GM12891 (cell line): ENCODE results near the gene THUMPD3.

Experiments
- DNase-seq: peaks from one replicate; pipeline ENCODE4 v3.0.0; 2011; ENCODE audit warnings: low spot score; ENCODE audit not compliant: insufficient read length
- FAIRE-seq: peaks from 2 replicates; lab custom pipeline; 2011; peaks lifted over from hg19 to GRCh38; lab: Jason Lieb, UNC
- PAX5 ChIP-seq: IDR thresholded peaks from 2 replicates; pipeline ENCODE4 v1.6.1; 2011; ENCODE audit warnings: low read length, moderate library complexity, mild to moderate bottlenecking; ENCODE audit not compliant: insufficient read depth, severe bottlenecking
- POLR2A ChIP-seq: IDR thresholded peaks from 2 replicates; pipeline ENCODE4 v1.6.1; 2011; ENCODE audit warnings: low read depth, low read length, control low read depth
- POLR2AphosphoS5 ChIP-seq: IDR thresholded peaks from 2 replicates; pipeline ENCODE4 v1.6.1; 2011; ENCODE audit warnings: low read depth, low read length, control low read depth
- POU2F2 ChIP-seq: IDR thresholded peaks from 2 replicates; pipeline ENCODE4 v1.6.1; 2011; ENCODE audit warnings: low read depth, mild to moderate bottlenecking, control low read depth, low read length, moderate library complexity
- SPI1 ChIP-seq: IDR thresholded peaks from 2 replicates; pipeline ENCODE4 v1.6.1; 2011; ENCODE audit warnings: low read depth, low read length, control low read depth
- TAF1 ChIP-seq: IDR thresholded peaks from 2 replicates; pipeline ENCODE4 v1.6.1; 2011; ENCODE audit warnings: low read depth, low read length, control low read depth

The THUMPD3 gene

GRCh38 chr3:9351709-9352126, 11.1 kb upstream of the THUMPD3 start:
- FAIRE-seq (no peak), DNase-seq (no peak)
- TF ChIP-seq POLR2AphosphoS5 = no peak
- no peak for TF ChIP-seq SPI1
- TF ChIP-seq POLR2A = no peak
- no peak for TF ChIP-seq POU2F2
- no peak for TF ChIP-seq TAF1
- no peak for TF ChIP-seq PAX5

- FAIRE-seq (peak; percentile 58), DNase-seq (peak; percentile 22)
- TF ChIP-seq SPI1 (no peak), TAF1 (no peak), POU2F2 (no peak), POLR2AphosphoS5 (no peak), POLR2A (no peak), PAX5 (no peak)
These were observed 9.7 kb upstream of the THUMPD3 start for GRCh38 chr3:9352917-9353752.

GRCh38 chr3:9361691-9362388, 1.0 kb upstream of the THUMPD3 start:
- no peak for TF ChIP-seq POLR2A
- no peak for TF ChIP-seq SPI1
- TF ChIP-seq PAX5 = no peak
- TF ChIP-seq POU2F2 = no peak
- TF ChIP-seq TAF1 = no peak
- no peak for TF ChIP-seq POLR2AphosphoS5
- FAIRE-seq = no peak
- DNase-seq = no peak

GRCh38 chr3:9369508-9369907, 6.7 kb downstream of the THUMPD3 start:
- FAIRE-seq (no peak), DNase-seq (no peak)
- no peak for TF ChIP-seq TAF1
- no peak for TF ChIP-seq POU2F2
- TF ChIP-seq PAX5 = no peak
- TF ChIP-seq POLR2A = no peak
- no peak for TF ChIP-seq POLR2AphosphoS5
- no peak for TF ChIP-seq SPI1

- TF ChIP-seq POU2F2 = no peak
- TF ChIP-seq POLR2AphosphoS5 = no peak
- TF ChIP-seq TAF1 = no peak
- TF ChIP-seq PAX5 = no peak
- no peak for TF ChIP-seq SPI1
- no peak for TF ChIP-seq POLR2A
- no peak for FAIRE-seq
- no peak for DNase-seq
These were observed 10.6 kb downstream of the THUMPD3 start for GRCh38 chr3:9373465-9373864.

GRCh38 chr3:9377981-9378380, 15.1 kb downstream of the THUMPD3 start:
- DNase-seq (no peak), FAIRE-seq (no peak)
- TF ChIP-seq TAF1 (no peak), PAX5 (no peak), POLR2A (no peak), POU2F2 (no peak), POLR2AphosphoS5 (no peak), SPI1 (no peak)

GRCh38 chr3:9379327-9379726, 16.5 kb downstream of the THUMPD3 start:
- no peak for DNase-seq
- TF ChIP-seq POLR2AphosphoS5 = no peak
- no peak for TF ChIP-seq POLR2A
- no peak for TF ChIP-seq POU2F2
- TF ChIP-seq TAF1 = no peak
- TF ChIP-seq SPI1 = no peak
- FAIRE-seq = no peak

- FAIRE-seq (no peak), DNase-seq (no peak)
- TF ChIP-seq POLR2A = no peak
- no peak for TF ChIP-seq SPI1
- TF ChIP-seq PAX5 = no peak
- no peak for TF ChIP-seq POLR2AphosphoS5
- no peak for TF ChIP-seq POU2F2
- TF ChIP-seq TAF1 = no peak
These were observed 17.2 kb downstream of the THUMPD3 start for GRCh38 chr3:9380014-9380413.

GRCh38 chr3:9384141-9384828, 21.4 kb downstream of the THUMPD3 start:
- no peak for DNase-seq
- FAIRE-seq = peak; percentile 5
- TF ChIP-seq POLR2AphosphoS5 (peak; percentile 32; the same call in 1 of the 2 replicates), TAF1 (no peak), PAX5 (no peak), POU2F2 (no peak), SPI1 (0 out of 2 replicates have a peak, but pooled peaks have one; percentile 4), POLR2A (peak; percentile 50; the same call in 1 of the 2 replicates)
